Upper lobe of right lung (tissue), 1 donor: ENCODE measurements around the gene CREM. TPM values are rescaled to one million over a fixed set of nuclear protein-coding genes. Genes with fewer than 3 reads are reported as not detected.

Source experiments
- ATAC-seq: fragments of 200-7000 bp; cut with Tn5 transposase; one replicate; pipeline ENCODE4 v1.9.1; 2020; ENCODE audit warnings: mild to moderate bottlenecking, moderate library complexity
- DNase-seq: peaks from one replicate; pipeline ENCODE4 v3.0.0-alpha.2; 2020
- H3K27ac ChIP-seq: fragments of 200-600 bp; one replicate; pipeline ENCODE4 v1.8.0; 2022
- H3K27me3 ChIP-seq: fragments of 200-600 bp; one replicate; pipeline ENCODE4 v1.8.0; 2022; ENCODE audit warnings: mild to moderate bottlenecking
- H3K36me3 ChIP-seq: fragments of 200-600 bp; one replicate; pipeline ENCODE4 v1.8.0; 2022
- H3K4me1 ChIP-seq: fragments of 200-600 bp; one replicate; pipeline ENCODE4 v1.8.0; 2022
- H3K4me3 ChIP-seq: fragments of 200-600 bp; one replicate; pipeline ENCODE4 v1.8.0; 2022; ENCODE audit warnings: mild to moderate bottlenecking
- H3K9me3 ChIP-seq: fragments of 200-600 bp; one replicate; pipeline ENCODE4 v1.8.0; 2022
- CTCF ChIP-seq: fragments of 200-600 bp; IDR thresholded peaks from one replicate; pipeline ENCODE4 v1.8.0; 2022; ENCODE audit warnings: antibody characterized with exemption
- intact Hi-C: fragments of 100-400 bp; cut with DNase I; formaldehyde crosslinking; loops from one replicate; pipeline ENCODE4 v1.11.0; 2022
- total RNA-seq: library from RNA; stranded (reverse); fragmentation: NEBNext Ultra II Directional; extraction: Animal tissue kit (Norgen Biotek cat#: 25700); gene quantifications from one replicate; pipeline ENCODE4 v1.2.1, GENCODE V29; 2021
- donor health status: DM: no; HTN: yes; CAD: no; lungs with severe emphysema.

Gene CREM
- total RNA-seq, 1 donor from 2014 or later, result 24.3 TPM

GRCh38 chr10:35228058-35228457 lies 101.4 kb downstream of the CREM start:
- TF ChIP-seq CTCF, result no peak
- no peak for ATAC-seq
- Histone ChIP-seq H3K9me3 (no peaks in the 10 kb centered on the region), H3K4me3 (no peak overlapping the region), H3K4me1 (no peaks in the 10 kb centered on the region), H3K36me3 (no peaks in the 10 kb centered on the region), H3K27me3 (no peaks in the 10 kb centered on the region), H3K27ac (no peak overlapping the region)
- intact Hi-C loops, result no loop called here
- DNase-seq, result no peak

GRCh38 chr10:35231646-35232045 lies 105.0 kb downstream of the CREM start:
- no peak for TF ChIP-seq CTCF
- DNase-seq (no peak), ATAC-seq (no peak)
- no peak overlapping the region for H3K4me3 ChIP-seq
- intact Hi-C loops, result no loop called here
- no peaks in the 10 kb centered on the region for H3K4me1 ChIP-seq
- H3K27me3 ChIP-seq, result no peaks in the 10 kb centered on the region
- no peaks in the 10 kb centered on the region for H3K36me3 ChIP-seq
- no peaks in the 10 kb centered on the region for H3K9me3 ChIP-seq
- no peak overlapping the region for H3K27ac ChIP-seq

- H3K36me3 ChIP-seq, result no peaks in the 10 kb centered on the region
- intact Hi-C loops, result no loop called here
- no peak overlapping the region for H3K4me3 ChIP-seq
- no peak for TF ChIP-seq CTCF
- no peaks in the 10 kb centered on the region for H3K9me3 ChIP-seq
- no peaks in the 10 kb centered on the region for H3K4me1 ChIP-seq
- no peak overlapping the region for H3K27ac ChIP-seq
- ATAC-seq (no peak), DNase-seq (no peak)
- H3K27me3 ChIP-seq, result no peaks in the 10 kb centered on the region
Observed at GRCh38 chr10:35232527-35232926, 105.9 kb downstream of the CREM start.

GRCh38 chr10:35234073-35234472 lies 107.4 kb downstream of the CREM start:
- DNase-seq (no peak), ATAC-seq (no peak)
- Histone ChIP-seq H3K27ac (no peak overlapping the region), H3K27me3 (no peaks in the 10 kb centered on the region), H3K4me1 (no peaks in the 10 kb centered on the region), H3K9me3 (no peaks in the 10 kb centered on the region), H3K36me3 (no peaks in the 10 kb centered on the region), H3K4me3 (no peak overlapping the region)
- intact Hi-C loops, result no loop called here
- no peak for TF ChIP-seq CTCF

- ATAC-seq, result no peak
- no peak for TF ChIP-seq CTCF
- Histone ChIP-seq H3K36me3 (no peaks in the 10 kb centered on the region), H3K27ac (no peak overlapping the region), H3K9me3 (no peaks in the 10 kb centered on the region), H3K4me3 (no peak overlapping the region), H3K27me3 (no peaks in the 10 kb centered on the region), H3K4me1 (no peaks in the 10 kb centered on the region)
- DNase-seq, result no peak
- intact Hi-C loops, result no loop called here
Observed at GRCh38 chr10:35236739-35237138, 110.1 kb downstream of the CREM start.

GRCh38 chr10:35237766-35238512 lies 111.3 kb downstream of the CREM start:
- intact Hi-C loops, result no loop called here
- no peak for ATAC-seq
- no peaks in the 10 kb centered on the region for H3K4me1 ChIP-seq
- H3K27ac ChIP-seq, result no peak overlapping the region
- no peak for TF ChIP-seq CTCF
- H3K27me3 ChIP-seq, result no peaks in the 10 kb centered on the region
- no peak overlapping the region for H3K4me3 ChIP-seq
- no peaks in the 10 kb centered on the region for H3K36me3 ChIP-seq
- no peak for DNase-seq
- H3K9me3 ChIP-seq, result no peaks in the 10 kb centered on the region
